Adipocyte (in vitro differentiated cells): ENCODE results near the gene GH2.
"Not testable (repeated sequence)": the region's sequence is repeated elsewhere in the genome, so short reads cannot be mapped to it uniquely, and the experiment has no call there.

Experiments used
- DNase-seq: peaks from one replicate; pipeline ENCODE4 v3.0.0-alpha.2; 2015; ENCODE audit warnings: low read depth
- H3K27me3 ChIP-seq: replicated peaks from 2 replicates; pipeline ENCODE4 v1.7.0; 2013; ENCODE audit warnings: mild to moderate bottlenecking, low read length, moderate library complexity; ENCODE audit not compliant: control insufficient read depth, insufficient read depth
- H3K36me3 ChIP-seq: 2 replicates; pipeline ENCODE4 v1.7.0; 2013; ENCODE audit warnings: low read length, mild to moderate bottlenecking, moderate library complexity; ENCODE audit not compliant: control insufficient read depth, insufficient read depth, severe bottlenecking
- H3K4me1 ChIP-seq: 2 replicates; pipeline ENCODE4 v1.7.0; 2013; ENCODE audit warnings: mild to moderate bottlenecking, low read length, moderate library complexity; ENCODE audit not compliant: control insufficient read depth, insufficient read depth
- H3K4me3 ChIP-seq: 2 replicates; pipeline ENCODE4 v1.7.0; 2013; ENCODE audit warnings: mild to moderate bottlenecking, low read length, moderate library complexity
- H3K9ac ChIP-seq: 2 replicates; pipeline ENCODE4 v1.7.0; 2013; ENCODE audit warnings: mild to moderate bottlenecking, low read length, moderate library complexity
- H3K9me3 ChIP-seq: 2 replicates; pipeline ENCODE4 v1.7.0; 2013; ENCODE audit warnings: mild to moderate bottlenecking, low read length, moderate library complexity; ENCODE audit not compliant: control insufficient read depth

The GH2 gene

DNA sequence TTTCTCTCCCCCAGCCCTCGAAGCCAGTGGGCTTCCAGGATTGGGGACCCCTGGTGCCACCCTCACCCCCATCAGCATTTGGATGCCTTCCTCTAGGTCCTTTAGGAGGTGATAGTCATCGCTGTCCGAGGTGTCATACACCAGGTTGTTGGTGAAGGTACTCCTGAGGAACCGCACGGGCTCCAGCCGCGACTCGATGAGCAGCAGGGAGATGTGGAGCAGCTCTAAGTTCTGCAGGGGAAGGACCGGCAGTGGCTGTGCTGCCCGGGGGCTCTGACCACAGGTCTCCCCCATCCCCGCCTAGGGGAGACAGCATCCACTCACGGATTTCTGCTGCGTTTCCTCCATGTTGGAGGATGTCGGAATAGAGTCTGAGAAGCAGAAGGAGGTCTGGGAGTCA is 28.4 kb upstream of the GH2 start:
- Histone ChIP-seq H3K27me3 (peaks cover 19% of the 10 kb centered on the region), H3K4me3 (no peak overlapping the region), H3K4me1 (no peaks in the 10 kb centered on the region), H3K36me3 (no peaks in the 10 kb centered on the region), H3K9me3 (no peaks in the 10 kb centered on the region), H3K9ac (no peak overlapping the region)
- DNase-seq, result no peak

GRCh38 chr17:63909586-63909985 is 27.8 kb upstream of the GH2 start:
- not testable (repeated sequence) for H3K9ac ChIP-seq, H3K9me3 ChIP-seq, DNase-seq, H3K36me3 ChIP-seq, H3K4me1 ChIP-seq, H3K4me3 ChIP-seq
- H3K27me3 ChIP-seq, result peaks cover 19% of the 10 kb centered on the region

GRCh38 chr17:63907161-63907778 is 25.5 kb upstream of the GH2 start:
- H3K4me3 ChIP-seq, DNase-seq, H3K4me1 ChIP-seq, H3K9ac ChIP-seq, H3K9me3 ChIP-seq, H3K36me3 ChIP-seq: not testable (repeated sequence)
- peaks cover 16% of the 10 kb centered on the region for H3K27me3 ChIP-seq

GRCh38 chr17:63904796-63905195 is 23.1 kb upstream of the GH2 start:
- not testable (repeated sequence) for H3K9ac ChIP-seq, H3K9me3 ChIP-seq, H3K4me1 ChIP-seq, DNase-seq, H3K36me3 ChIP-seq, H3K27me3 ChIP-seq, H3K4me3 ChIP-seq

GRCh38 chr17:63903787-63904201 is 22.1 kb upstream of the GH2 start:
- DNase-seq, result peak; percentile 46
- not testable (repeated sequence) for H3K27me3 ChIP-seq, H3K9ac ChIP-seq, H3K36me3 ChIP-seq, H3K9me3 ChIP-seq, H3K4me1 ChIP-seq, H3K4me3 ChIP-seq

- not testable (repeated sequence) for H3K36me3 ChIP-seq, H3K9me3 ChIP-seq, H3K4me3 ChIP-seq, H3K27me3 ChIP-seq, H3K9ac ChIP-seq, DNase-seq, H3K4me1 ChIP-seq
Measured at GRCh38 chr17:63901971-63902370, 20.2 kb upstream of the GH2 start.

DNA sequence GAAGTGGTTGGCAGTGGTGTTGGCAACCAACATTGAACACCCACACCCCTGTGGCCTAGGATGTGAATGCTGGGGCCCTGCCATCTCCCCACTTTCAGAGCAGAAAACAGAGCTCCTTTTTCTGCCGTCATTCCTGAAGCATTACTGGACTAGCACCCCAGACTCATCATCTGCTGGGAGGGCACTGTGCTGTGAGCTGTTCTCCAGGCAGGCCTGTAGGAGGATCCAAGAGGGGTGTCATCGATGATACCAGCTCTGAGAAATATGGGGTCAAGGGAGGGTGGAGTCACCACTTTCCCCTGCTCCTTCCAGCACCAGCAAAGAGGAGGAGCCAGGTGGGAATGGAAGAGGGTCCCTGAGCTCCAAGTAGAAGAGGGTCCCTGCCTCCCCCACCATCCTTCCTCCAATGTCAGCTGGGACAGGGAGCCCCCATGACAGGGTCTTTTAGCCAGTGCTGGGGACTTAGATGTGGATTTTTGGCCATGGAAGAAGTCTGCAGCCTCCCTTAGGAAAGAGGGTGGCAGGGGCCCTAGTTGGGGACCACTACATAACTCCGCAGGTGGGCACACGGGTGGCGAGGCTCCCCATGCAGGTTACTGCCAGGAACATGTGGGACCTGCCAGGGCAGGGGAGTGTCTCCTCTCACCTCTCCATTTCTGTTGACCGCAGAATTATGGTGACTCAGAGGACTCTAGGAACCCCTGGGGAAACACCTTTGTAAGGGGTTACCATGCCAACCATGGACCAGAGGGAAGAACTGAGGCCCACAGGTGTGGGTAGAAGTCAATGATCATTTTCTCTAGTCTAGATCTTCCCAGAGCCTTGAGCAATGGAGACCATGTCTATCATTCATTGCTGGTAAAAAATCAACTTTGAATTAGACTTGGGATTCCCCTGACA is 17.4 kb upstream of the GH2 start:
- DNase-seq, H3K9me3 ChIP-seq, H3K27me3 ChIP-seq, H3K9ac ChIP-seq, H3K4me3 ChIP-seq, H3K4me1 ChIP-seq, H3K36me3 ChIP-seq: not testable (repeated sequence)

GRCh38 chr17:63896524-63897354 is 15.0 kb upstream of the GH2 start, which contains the start of gene CSH1:
CSH1 (minus strand) TSS chr17:63896574; CDS start chr17:63896511, 63 bp downstream.
- not testable (repeated sequence) for DNase-seq, H3K36me3 ChIP-seq, H3K4me1 ChIP-seq, H3K4me3 ChIP-seq, H3K9ac ChIP-seq, H3K9me3 ChIP-seq, H3K27me3 ChIP-seq

GRCh38 chr17:63894821-63895220 is 13.1 kb upstream of the GH2 start:
- not testable (repeated sequence) for H3K36me3 ChIP-seq, H3K9ac ChIP-seq, H3K9me3 ChIP-seq, DNase-seq, H3K27me3 ChIP-seq, H3K4me1 ChIP-seq, H3K4me3 ChIP-seq

DNA sequence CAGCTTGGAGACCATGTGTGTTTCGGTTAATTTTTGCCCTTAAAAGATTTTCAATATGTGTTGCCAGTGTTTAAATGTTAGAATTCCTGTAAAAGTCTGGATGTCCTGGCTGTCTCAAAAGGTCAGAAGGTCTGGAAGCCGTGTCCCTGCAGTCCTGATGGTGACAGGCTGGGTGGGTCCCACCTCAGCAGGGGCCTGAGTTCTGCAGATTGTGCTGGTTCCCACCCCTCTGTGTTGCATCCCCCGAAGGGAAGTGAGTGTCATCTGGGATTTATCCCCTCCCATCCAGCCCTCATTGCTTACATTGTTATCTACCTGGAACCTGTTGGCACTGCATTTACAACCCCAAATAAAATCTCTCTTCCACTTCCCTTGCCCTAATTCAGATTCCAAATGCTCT is 12.3 kb upstream of the GH2 start:
- DNase-seq, H3K36me3 ChIP-seq, H3K9me3 ChIP-seq, H3K4me3 ChIP-seq, H3K27me3 ChIP-seq, H3K4me1 ChIP-seq, H3K9ac ChIP-seq: not testable (repeated sequence)

DNA sequence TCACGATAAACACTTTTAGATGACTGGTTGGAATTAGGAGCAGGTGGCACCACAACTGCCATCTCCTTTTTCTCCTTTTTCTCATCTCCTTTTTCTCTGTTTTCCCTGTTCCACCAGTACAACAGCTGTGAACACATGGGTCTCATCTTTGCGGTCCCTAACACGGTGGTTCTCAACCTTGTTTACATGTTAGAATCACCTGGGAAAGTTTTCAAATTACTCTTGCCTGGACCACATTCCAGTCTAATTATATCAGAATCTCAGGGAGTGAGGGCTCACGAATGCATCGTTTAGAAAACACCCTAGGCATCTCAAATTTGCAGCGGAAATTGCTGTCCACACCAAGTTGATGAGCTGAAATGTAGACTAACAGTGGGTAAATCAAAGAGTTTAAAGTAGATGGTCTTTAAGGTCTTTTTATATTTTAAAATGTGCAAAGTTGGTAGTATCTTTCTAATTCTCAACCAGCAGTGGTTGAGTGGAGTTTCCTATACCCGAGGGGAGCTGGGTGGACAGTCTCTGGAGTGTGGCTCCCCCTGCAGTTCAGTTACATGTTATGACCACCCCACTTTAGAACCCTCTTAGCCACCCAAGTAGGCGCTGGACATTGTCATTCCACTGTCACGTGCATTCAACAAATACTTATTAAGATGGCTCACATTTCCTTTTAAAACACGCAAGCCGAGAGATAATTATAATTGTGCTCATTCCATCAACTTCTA is 10.7 kb upstream of the GH2 start:
- not testable (repeated sequence) for H3K9ac ChIP-seq, H3K36me3 ChIP-seq, H3K4me3 ChIP-seq, H3K4me1 ChIP-seq, H3K27me3 ChIP-seq, H3K9me3 ChIP-seq
- peak; percentile 38 for DNase-seq
